GM23338 (cell line): ENCODE measurements around the gene TBCC. TPM values are rescaled to one million over a fixed set of nuclear protein-coding genes. Genes with fewer than 3 reads are reported as not detected.

Experiments
- ATAC-seq: fragments of 200-7000 bp; cut with Tn5 transposase; 3 replicates; pipeline ENCODE4 v1.9.1; 2020
- DNase-seq: peaks from one replicate; pipeline ENCODE4 v3.0.0-alpha.2; 2015; ENCODE audit warnings: low spot score
- H2AFZ ChIP-seq: fragments of 200-600 bp; sonication (generic); 2 replicates; pipeline ENCODE4 v1.8.0; 2016; ENCODE audit warnings: antibody characterized with exemption, mild to moderate bottlenecking, moderate library complexity
- H3F3A ChIP-seq: fragments of 200-600 bp; sonication (generic); replicated peaks from 2 replicates; pipeline ENCODE4 v1.8.0; 2017; ENCODE audit warnings: antibody characterized with exemption, mixed run types, low read depth
- H3K27ac ChIP-seq: fragments of 200-600 bp; sonication (generic); 2 replicates; pipeline ENCODE4 v1.6.1; 2016; ENCODE audit warnings: low read depth
- H3K27me3 ChIP-seq: fragments of 200-600 bp; sonication (generic); 2 replicates; pipeline ENCODE4 v1.8.0; 2016; ENCODE audit warnings: mild to moderate bottlenecking, mixed run types, moderate library complexity; ENCODE audit not compliant: insufficient read depth
- H3K36me3 ChIP-seq: fragments of 200-600 bp; sonication (generic); 2 replicates; pipeline ENCODE4 v1.8.0; 2016; ENCODE audit warnings: mild to moderate bottlenecking; ENCODE audit not compliant: insufficient read depth
- H3K4me1 ChIP-seq: fragments of 200-600 bp; sonication (generic); 2 replicates; pipeline ENCODE4 v1.8.0; 2016; ENCODE audit warnings: mild to moderate bottlenecking, moderate library complexity; ENCODE audit not compliant: insufficient read depth
- H3K4me2 ChIP-seq: fragments of 200-600 bp; sonication (generic); 2 replicates; pipeline ENCODE4 v1.7.1; 2017; ENCODE audit warnings: mixed run types
- H3K4me3 ChIP-seq: fragments of 200-600 bp; sonication (generic); 2 replicates; pipeline ENCODE4 v1.6.1; 2016; ENCODE audit warnings: mixed run types
- H3K79me2 ChIP-seq: fragments of 200-600 bp; sonication (generic); replicated peaks from 2 replicates; pipeline ENCODE4 v1.8.0; 2017; ENCODE audit warnings: mild to moderate bottlenecking; ENCODE audit not compliant: insufficient read depth
- H3K9me2 ChIP-seq: fragments of 200-600 bp; sonication (generic); 2 replicates; pipeline ENCODE4 v1.8.0; 2017; ENCODE audit not compliant: insufficient read depth
- H4K20me1 ChIP-seq: fragments of 200-600 bp; sonication (generic); replicated peaks from 2 replicates; pipeline ENCODE4 v1.8.0; 2017; ENCODE audit warnings: mild to moderate bottlenecking; ENCODE audit not compliant: insufficient read depth
- H3K27ac Mint-ChIP-seq: 2 replicates; pipeline ENCODE4 v1.8.0; 2020; ENCODE audit warnings: inconsistent platforms, mild to moderate bottlenecking, moderate library complexity, mixed read lengths
- H3K27me3 Mint-ChIP-seq: 3 replicates; pipeline ENCODE4 v1.8.0; 2022; ENCODE audit warnings: low read depth, mild to moderate bottlenecking, moderate library complexity, mixed read lengths, inconsistent platforms; ENCODE audit not compliant: insufficient read depth, poor library complexity
- H3K36me3 Mint-ChIP-seq: 3 replicates; pipeline ENCODE4 v1.8.0; 2021; ENCODE audit warnings: low read depth, mild to moderate bottlenecking, inconsistent platforms, moderate library complexity, mixed read lengths
- H3K4me1 Mint-ChIP-seq: 3 replicates; pipeline ENCODE4 v1.8.0; 2020; ENCODE audit warnings: mild to moderate bottlenecking, inconsistent platforms, mixed read lengths
- H3K4me3 Mint-ChIP-seq: 3 replicates; pipeline ENCODE4 v1.8.0; 2021; ENCODE audit warnings: moderate library complexity, mild to moderate bottlenecking, inconsistent platforms, mixed read lengths
- H3K9me3 Mint-ChIP-seq: 3 replicates; pipeline ENCODE4 v1.8.0; 2020; ENCODE audit warnings: moderate library complexity, mild to moderate bottlenecking, inconsistent platforms, mixed read lengths
- CREB1 ChIP-seq: fragments of 250-450 bp; sonication (Bioruptor Pico); IDR thresholded peaks from 2 replicates; pipeline ENCODE4 v1.5.0; 2020; ENCODE audit warnings: low read depth, mild to moderate bottlenecking, moderate library complexity
- EZH2 ChIP-seq: fragments of 200-600 bp; sonication (generic); IDR thresholded peaks from one replicate; pipeline ENCODE4 v1.8.0; 2017; ENCODE audit warnings: antibody characterized with exemption, mild to moderate bottlenecking, low read depth; ENCODE audit not compliant: unreplicated experiment
- EZH2phosphoT487 ChIP-seq: fragments of 200-600 bp; sonication (generic); IDR thresholded peaks from one replicate; pipeline ENCODE4 v1.8.1; 2018; ENCODE audit warnings: antibody characterized with exemption; ENCODE audit not compliant: unreplicated experiment
- JUNB ChIP-seq: IDR thresholded peaks from one replicate; pipeline ENCODE4 v1.6.1; 2016; ENCODE audit warnings: antibody characterized with exemption; ENCODE audit not compliant: unreplicated experiment
- NANOG ChIP-seq: IDR thresholded peaks from 2 replicates; pipeline ENCODE4 v1.6.1; 2016; ENCODE audit warnings: antibody characterized with exemption, borderline replicate concordance
- POLR2AphosphoS5 ChIP-seq: IDR thresholded peaks from 2 replicates; pipeline ENCODE4 v1.6.1; 2016; ENCODE audit warnings: antibody characterized with exemption, low read depth
- STAT1 ChIP-seq: IDR thresholded peaks from one replicate; pipeline ENCODE4 v1.6.1; 2016; ENCODE audit warnings: antibody characterized with exemption; ENCODE audit not compliant: unreplicated experiment
- ZNF114 ChIP-seq: fragments of 250-450 bp; sonication (Bioruptor Pico); IDR thresholded peaks from 2 replicates; pipeline ENCODE4 v1.5.0; 2020; ENCODE audit warnings: mild to moderate bottlenecking, moderate library complexity
- ZNF331 ChIP-seq: fragments of 250-450 bp; sonication (Bioruptor Pico); IDR thresholded peaks from 2 replicates; pipeline ENCODE4 v1.5.0; 2020; ENCODE audit warnings: low read depth, mild to moderate bottlenecking, moderate library complexity
- polyA plus RNA-seq: library from polyadenylated mRNA; unstranded; fragments of >200 nt; fragmentation: Nextera tagmentation; extraction: Ambion mirVana; gene quantifications from 2 replicates; pipeline ENCODE4 v1.2.1, GENCODE V29; 2016
- total RNA-seq: library from RNA; depleted of rRNA; stranded (reverse); fragments of >200 nt; shearing (Covaris generic); gene quantifications from 2 replicates; pipeline ENCODE4 v1.2.3, GENCODE V29; 2014
- TF ChIP-seq, protein P1 (sequence below): IDR thresholded peaks from 2 replicates; pipeline ENCODE4 v1.6.1; 2016; ENCODE audit warnings: antibody characterized with exemption
- TF ChIP-seq, protein P2 (sequence below), 2 experiments: fragments of 200-600 bp in 1 of 2; sonication (generic) in 1 of 2; conservative IDR thresholded peaks; 2 replicates each; pipeline versions ENCODE4 v1.5.1 to v1.6.1; 2016 to 2017; ENCODE audit warnings: antibody characterized with exemption in 2 of 2, low read depth in 2 of 2, mild to moderate bottlenecking in 2 of 2, moderate library complexity in 1 of 2
- TF ChIP-seq, protein P3 (sequence below): IDR thresholded peaks from one replicate; pipeline ENCODE4 v1.6.1; 2018; ENCODE audit warnings: antibody characterized with exemption; ENCODE audit not compliant: unreplicated experiment
- TF ChIP-seq, protein P4 (sequence below): fragments of 250-450 bp; sonication (Bioruptor Pico); IDR thresholded peaks from 2 replicates; pipeline ENCODE4 v1.5.0; 2020; ENCODE audit warnings: mild to moderate bottlenecking, moderate library complexity

The TBCC gene
- total and polyA plus RNA-seq, 2 experiments from 2014 or later = 45.0 to 48.3 TPM

DNA sequence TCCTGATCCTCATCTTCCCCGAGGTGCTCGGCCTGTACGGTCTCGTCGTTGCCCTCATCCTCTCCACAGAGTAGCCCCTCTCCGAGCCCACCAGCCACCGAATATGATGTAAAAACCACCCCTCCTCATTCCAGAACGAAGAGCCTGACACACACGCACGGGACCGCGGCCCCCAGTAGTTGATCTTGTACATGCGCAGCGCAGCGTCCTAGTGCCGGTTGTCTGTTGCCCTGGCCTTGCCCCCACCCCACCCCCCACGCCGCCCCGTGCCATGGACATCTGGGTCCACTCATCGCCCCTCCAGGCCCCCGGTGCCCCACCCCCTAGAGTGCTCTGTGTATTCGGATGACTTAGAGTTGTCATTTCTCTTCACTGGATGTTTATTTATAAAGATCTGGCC, 18.3 kb downstream of the TBCC start:
- DNase-seq (no peak), ATAC-seq (no peak)
- H3K36me3 Mint-ChIP-seq = no peaks in the 10 kb centered on the region
- H3K4me1 Mint-ChIP-seq = peaks cover 4% of the 10 kb centered on the region
- H3K27ac ChIP-seq = no peak overlapping the region
- H3K4me3 Mint-ChIP-seq = no peak overlapping the region
- TF ChIP-seq EZH2phosphoT487 = no peak
- TF ChIP-seq STAT1 = no peak
- TF ChIP-seq, protein P1, sequence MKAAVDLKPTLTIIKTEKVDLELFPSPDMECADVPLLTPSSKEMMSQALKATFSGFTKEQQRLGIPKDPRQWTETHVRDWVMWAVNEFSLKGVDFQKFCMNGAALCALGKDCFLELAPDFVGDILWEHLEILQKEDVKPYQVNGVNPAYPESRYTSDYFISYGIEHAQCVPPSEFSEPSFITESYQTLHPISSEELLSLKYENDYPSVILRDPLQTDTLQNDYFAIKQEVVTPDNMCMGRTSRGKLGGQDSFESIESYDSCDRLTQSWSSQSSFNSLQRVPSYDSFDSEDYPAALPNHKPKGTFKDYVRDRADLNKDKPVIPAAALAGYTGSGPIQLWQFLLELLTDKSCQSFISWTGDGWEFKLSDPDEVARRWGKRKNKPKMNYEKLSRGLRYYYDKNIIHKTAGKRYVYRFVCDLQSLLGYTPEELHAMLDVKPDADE = no peak
- TF ChIP-seq, protein P2, sequence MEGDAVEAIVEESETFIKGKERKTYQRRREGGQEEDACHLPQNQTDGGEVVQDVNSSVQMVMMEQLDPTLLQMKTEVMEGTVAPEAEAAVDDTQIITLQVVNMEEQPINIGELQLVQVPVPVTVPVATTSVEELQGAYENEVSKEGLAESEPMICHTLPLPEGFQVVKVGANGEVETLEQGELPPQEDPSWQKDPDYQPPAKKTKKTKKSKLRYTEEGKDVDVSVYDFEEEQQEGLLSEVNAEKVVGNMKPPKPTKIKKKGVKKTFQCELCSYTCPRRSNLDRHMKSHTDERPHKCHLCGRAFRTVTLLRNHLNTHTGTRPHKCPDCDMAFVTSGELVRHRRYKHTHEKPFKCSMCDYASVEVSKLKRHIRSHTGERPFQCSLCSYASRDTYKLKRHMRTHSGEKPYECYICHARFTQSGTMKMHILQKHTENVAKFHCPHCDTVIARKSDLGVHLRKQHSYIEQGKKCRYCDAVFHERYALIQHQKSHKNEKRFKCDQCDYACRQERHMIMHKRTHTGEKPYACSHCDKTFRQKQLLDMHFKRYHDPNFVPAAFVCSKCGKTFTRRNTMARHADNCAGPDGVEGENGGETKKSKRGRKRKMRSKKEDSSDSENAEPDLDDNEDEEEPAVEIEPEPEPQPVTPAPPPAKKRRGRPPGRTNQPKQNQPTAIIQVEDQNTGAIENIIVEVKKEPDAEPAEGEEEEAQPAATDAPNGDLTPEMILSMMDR (conservative IDR thresholded peaks at IDR 0.05; ENCODE audit: low read depth in 2 of 2) = no peak
- TF ChIP-seq, protein P3, sequence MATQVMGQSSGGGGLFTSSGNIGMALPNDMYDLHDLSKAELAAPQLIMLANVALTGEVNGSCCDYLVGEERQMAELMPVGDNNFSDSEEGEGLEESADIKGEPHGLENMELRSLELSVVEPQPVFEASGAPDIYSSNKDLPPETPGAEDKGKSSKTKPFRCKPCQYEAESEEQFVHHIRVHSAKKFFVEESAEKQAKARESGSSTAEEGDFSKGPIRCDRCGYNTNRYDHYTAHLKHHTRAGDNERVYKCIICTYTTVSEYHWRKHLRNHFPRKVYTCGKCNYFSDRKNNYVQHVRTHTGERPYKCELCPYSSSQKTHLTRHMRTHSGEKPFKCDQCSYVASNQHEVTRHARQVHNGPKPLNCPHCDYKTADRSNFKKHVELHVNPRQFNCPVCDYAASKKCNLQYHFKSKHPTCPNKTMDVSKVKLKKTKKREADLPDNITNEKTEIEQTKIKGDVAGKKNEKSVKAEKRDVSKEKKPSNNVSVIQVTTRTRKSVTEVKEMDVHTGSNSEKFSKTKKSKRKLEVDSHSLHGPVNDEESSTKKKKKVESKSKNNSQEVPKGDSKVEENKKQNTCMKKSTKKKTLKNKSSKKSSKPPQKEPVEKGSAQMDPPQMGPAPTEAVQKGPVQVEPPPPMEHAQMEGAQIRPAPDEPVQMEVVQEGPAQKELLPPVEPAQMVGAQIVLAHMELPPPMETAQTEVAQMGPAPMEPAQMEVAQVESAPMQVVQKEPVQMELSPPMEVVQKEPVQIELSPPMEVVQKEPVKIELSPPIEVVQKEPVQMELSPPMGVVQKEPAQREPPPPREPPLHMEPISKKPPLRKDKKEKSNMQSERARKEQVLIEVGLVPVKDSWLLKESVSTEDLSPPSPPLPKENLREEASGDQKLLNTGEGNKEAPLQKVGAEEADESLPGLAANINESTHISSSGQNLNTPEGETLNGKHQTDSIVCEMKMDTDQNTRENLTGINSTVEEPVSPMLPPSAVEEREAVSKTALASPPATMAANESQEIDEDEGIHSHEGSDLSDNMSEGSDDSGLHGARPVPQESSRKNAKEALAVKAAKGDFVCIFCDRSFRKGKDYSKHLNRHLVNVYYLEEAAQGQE = no peak
- TF ChIP-seq NANOG = no peak
- TF ChIP-seq CREB1 = no peak
- TF ChIP-seq ZNF114 = no peak
- TF ChIP-seq, protein P4, sequence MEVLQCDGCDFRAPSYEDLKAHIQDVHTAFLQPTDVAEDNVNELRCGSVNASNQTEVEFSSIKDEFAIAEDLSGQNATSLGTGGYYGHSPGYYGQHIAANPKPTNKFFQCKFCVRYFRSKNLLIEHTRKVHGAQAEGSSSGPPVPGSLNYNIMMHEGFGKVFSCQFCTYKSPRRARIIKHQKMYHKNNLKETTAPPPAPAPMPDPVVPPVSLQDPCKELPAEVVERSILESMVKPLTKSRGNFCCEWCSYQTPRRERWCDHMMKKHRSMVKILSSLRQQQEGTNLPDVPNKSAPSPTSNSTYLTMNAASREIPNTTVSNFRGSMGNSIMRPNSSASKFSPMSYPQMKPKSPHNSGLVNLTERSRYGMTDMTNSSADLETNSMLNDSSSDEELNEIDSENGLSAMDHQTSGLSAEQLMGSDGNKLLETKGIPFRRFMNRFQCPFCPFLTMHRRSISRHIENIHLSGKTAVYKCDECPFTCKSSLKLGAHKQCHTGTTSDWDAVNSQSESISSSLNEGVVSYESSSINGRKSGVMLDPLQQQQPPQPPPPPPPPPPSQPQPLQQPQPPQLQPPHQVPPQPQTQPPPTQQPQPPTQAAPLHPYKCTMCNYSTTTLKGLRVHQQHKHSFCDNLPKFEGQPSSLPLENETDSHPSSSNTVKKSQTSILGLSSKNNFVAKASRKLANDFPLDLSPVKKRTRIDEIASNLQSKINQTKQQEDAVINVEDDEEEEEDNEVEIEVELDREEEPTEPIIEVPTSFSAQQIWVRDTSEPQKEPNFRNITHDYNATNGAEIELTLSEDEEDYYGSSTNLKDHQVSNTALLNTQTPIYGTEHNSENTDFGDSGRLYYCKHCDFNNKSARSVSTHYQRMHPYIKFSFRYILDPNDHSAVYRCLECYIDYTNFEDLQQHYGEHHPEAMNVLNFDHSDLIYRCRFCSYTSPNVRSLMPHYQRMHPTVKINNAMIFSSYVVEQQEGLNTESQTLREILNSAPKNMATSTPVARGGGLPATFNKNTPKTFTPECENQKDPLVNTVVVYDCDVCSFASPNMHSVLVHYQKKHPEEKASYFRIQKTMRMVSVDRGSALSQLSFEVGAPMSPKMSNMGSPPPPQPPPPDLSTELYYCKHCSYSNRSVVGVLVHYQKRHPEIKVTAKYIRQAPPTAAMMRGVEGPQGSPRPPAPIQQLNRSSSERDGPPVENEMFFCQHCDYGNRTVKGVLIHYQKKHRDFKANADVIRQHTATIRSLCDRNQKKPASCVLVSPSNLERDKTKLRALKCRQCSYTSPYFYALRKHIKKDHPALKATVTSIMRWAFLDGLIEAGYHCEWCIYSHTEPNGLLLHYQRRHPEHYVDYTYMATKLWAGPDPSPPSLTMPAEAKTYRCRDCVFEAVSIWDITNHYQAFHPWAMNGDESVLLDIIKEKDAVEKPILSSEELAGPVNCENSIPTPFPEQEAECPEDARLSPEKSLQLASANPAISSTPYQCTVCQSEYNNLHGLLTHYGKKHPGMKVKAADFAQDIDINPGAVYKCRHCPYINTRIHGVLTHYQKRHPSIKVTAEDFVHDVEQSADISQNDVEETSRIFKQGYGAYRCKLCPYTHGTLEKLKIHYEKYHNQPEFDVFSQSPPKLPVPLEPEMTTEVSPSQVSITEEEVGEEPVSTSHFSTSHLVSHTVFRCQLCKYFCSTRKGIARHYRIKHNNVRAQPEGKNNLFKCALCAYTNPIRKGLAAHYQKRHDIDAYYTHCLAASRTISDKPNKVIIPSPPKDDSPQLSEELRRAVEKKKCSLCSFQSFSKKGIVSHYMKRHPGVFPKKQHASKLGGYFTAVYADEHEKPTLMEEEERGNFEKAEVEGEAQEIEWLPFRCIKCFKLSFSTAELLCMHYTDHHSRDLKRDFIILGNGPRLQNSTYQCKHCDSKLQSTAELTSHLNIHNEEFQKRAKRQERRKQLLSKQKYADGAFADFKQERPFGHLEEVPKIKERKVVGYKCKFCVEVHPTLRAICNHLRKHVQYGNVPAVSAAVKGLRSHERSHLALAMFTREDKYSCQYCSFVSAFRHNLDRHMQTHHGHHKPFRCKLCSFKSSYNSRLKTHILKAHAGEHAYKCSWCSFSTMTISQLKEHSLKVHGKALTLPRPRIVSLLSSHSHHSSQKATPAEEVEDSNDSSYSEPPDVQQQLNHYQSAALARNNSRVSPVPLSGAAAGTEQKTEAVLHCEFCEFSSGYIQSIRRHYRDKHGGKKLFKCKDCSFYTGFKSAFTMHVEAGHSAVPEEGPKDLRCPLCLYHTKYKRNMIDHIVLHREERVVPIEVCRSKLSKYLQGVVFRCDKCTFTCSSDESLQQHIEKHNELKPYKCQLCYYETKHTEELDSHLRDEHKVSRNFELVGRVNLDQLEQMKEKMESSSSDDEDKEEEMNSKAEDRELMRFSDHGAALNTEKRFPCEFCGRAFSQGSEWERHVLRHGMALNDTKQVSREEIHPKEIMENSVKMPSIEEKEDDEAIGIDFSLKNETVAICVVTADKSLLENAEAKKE (CRISPR knock-in tag) = no peak
- TF ChIP-seq JUNB = no peak
- TF ChIP-seq POLR2AphosphoS5 = no peak
- no peak for TF ChIP-seq ZNF331 (CRISPR knock-in tag)
- no peak for TF ChIP-seq EZH2
- H3K4me3 ChIP-seq = no peak overlapping the region
- H3K4me1 ChIP-seq = no peaks in the 10 kb centered on the region
- H3K9me3 Mint-ChIP-seq = no peaks in the 10 kb centered on the region
- H3F3A ChIP-seq = no peaks in the 10 kb centered on the region
- no peak overlapping the region for H3K27ac Mint-ChIP-seq
- no peaks in the 10 kb centered on the region for H4K20me1 ChIP-seq
- H3K9me2 ChIP-seq = no peaks in the 10 kb centered on the region
- H3K36me3 ChIP-seq = no peaks in the 10 kb centered on the region
- peaks cover 12% of the 10 kb centered on the region for H3K27me3 Mint-ChIP-seq
- H3K79me2 ChIP-seq = no peaks in the 10 kb centered on the region
- H3K27me3 ChIP-seq = no peaks in the 10 kb centered on the region
- H2AFZ ChIP-seq = no peak overlapping the region
- H3K4me2 ChIP-seq = no peak overlapping the region
